SK-N-SH (cell line): Measurements from ENCODE around the gene ZC3H15. TPM values are rescaled to one million over a fixed set of nuclear protein-coding genes. Genes with fewer than 3 reads are reported as not detected.

Experiments
- CTCF ChIA-PET: fragments of 300-600, 350-600 bp; formaldehyde crosslinking; extraction: SDS; loops from one replicate; lab custom pipeline; 2021; lab: Yijun Ruan, JAX
- POLR2A ChIA-PET: fragments of 350-600 bp; sonication (Branson Sonifier 250); formaldehyde crosslinking; extraction: SDS; loops from one replicate; lab custom pipeline; 2020; ENCODE audit warnings: antibody characterized with exemption, inconsistent platforms; lab: Yijun Ruan, JAX
- DNase-seq: peaks from one replicate; pipeline ENCODE4 v3.0.0; 2012
- H2AFZ ChIP-seq: fragments of 200-600 bp; sonication (generic); 2 replicates; pipeline ENCODE4 v1.8.1; 2016; ENCODE audit warnings: antibody characterized with exemption, mild to moderate bottlenecking, low read depth
- H3F3A ChIP-seq: fragments of 200-600 bp; sonication (generic); replicated peaks from 2 replicates; pipeline ENCODE3; 2016; ENCODE audit warnings: antibody characterized with exemption, mild to moderate bottlenecking; ENCODE audit not compliant: insufficient read depth
- H3K27ac ChIP-seq, 2 experiments: fragments of 200-500 bp in 1 of 2; fragments of 200-600 bp in 1 of 2; sonication (Bioruptor generic) in 1 of 2; sonication (generic), shearing (Covaris generic) in 1 of 2; 2 replicates each; pipeline versions ENCODE4 v1.5.1 to v1.6.1; 2014 to 2016; ENCODE audit warnings: low read depth in 2 of 2, inconsistent platforms in 1 of 2, low read length in 1 of 2, mild to moderate bottlenecking in 1 of 2, mixed read lengths in 1 of 2
- H3K27me3 ChIP-seq: fragments of 200-600 bp; sonication (generic), shearing (Covaris generic); 2 replicates; pipeline ENCODE4 v1.6.1; 2016; ENCODE audit warnings: mixed run types; ENCODE audit not compliant: insufficient read depth
- H3K36me3 ChIP-seq, 2 experiments: fragments of 200-500 bp in 1 of 2; fragments of 200-600 bp in 1 of 2; sonication (Bioruptor generic) in 1 of 2; sonication (generic) in 1 of 2; replicated peaks in 1 of 2; 2 replicates each; pipeline versions ENCODE3 to v1.5.1; 2014 to 2016; ENCODE audit warnings: low read length in 1 of 2, mild to moderate bottlenecking in 1 of 2; ENCODE audit not compliant: insufficient read depth in 2 of 2, control insufficient read depth in 1 of 2
- H3K4me1 ChIP-seq, 2 experiments: fragments of 200-500 bp in 1 of 2; fragments of 200-600 bp in 1 of 2; sonication (Bioruptor generic) in 1 of 2; sonication (generic), shearing (Covaris generic) in 1 of 2; 2 replicates each; pipeline versions ENCODE4 v1.5.1 to v1.6.1; 2014 to 2016; ENCODE audit warnings: low read depth in 1 of 2, low read length in 1 of 2, mixed run types in 1 of 2; ENCODE audit not compliant: insufficient read depth in 2 of 2, control insufficient read depth in 1 of 2
- H3K4me2 ChIP-seq: fragments of 200-600 bp; sonication (generic), shearing (Covaris generic); 2 replicates; pipeline ENCODE4 v1.6.1; 2017; ENCODE audit warnings: mixed run types
- H3K4me3 ChIP-seq, 2 experiments: fragments of 200-500 bp in 1 of 2; fragments of 200-600 bp in 1 of 2; sonication (Bioruptor generic) in 1 of 2; sonication (generic), shearing (Covaris generic) in 1 of 2; 2 replicates each; pipeline versions ENCODE4 v1.5.1 to v1.8.1; 2014 to 2016; ENCODE audit warnings: low read depth in 2 of 2, inconsistent platforms in 1 of 2, low read length in 1 of 2, mild to moderate bottlenecking in 1 of 2, mixed read lengths in 1 of 2, moderate library complexity in 1 of 2
- H3K79me2 ChIP-seq: fragments of 200-600 bp; sonication (generic); 2 replicates; pipeline ENCODE4 v1.8.1; 2017; ENCODE audit warnings: mild to moderate bottlenecking; ENCODE audit not compliant: insufficient read depth
- H3K9ac ChIP-seq: fragments of 200-600 bp; sonication (generic); 2 replicates; pipeline ENCODE4 v1.6.1; 2017; ENCODE audit warnings: mixed run types
- H3K9me2 ChIP-seq: fragments of 200-600 bp; sonication (generic); 2 replicates; pipeline ENCODE4 v1.6.1; 2017; ENCODE audit warnings: mixed run types
- H3K9me3 ChIP-seq: fragments of 200-600 bp; sonication (generic); 2 replicates; pipeline ENCODE4 v1.6.1; 2017; ENCODE audit warnings: mixed run types, mild to moderate bottlenecking, moderate library complexity
- H4K20me1 ChIP-seq: fragments of 200-600 bp; sonication (generic); 2 replicates; pipeline ENCODE4 v1.6.1; 2017; ENCODE audit warnings: mild to moderate bottlenecking, mixed run types; ENCODE audit not compliant: insufficient read depth
- EP300 ChIP-seq, 2 experiments: IDR thresholded peaks; 2 replicates each; pipeline versions ENCODE4 v1.4.0 to v1.6.1; 2012; ENCODE audit warnings: borderline replicate concordance in 1 of 2, low read depth in 1 of 2, low read length in 1 of 2
- EZH2phosphoT487 ChIP-seq: fragments of 200-600 bp; sonication (generic); IDR thresholded peaks from 2 replicates; pipeline ENCODE4 v1.6.1; 2017; ENCODE audit warnings: low read depth, mixed run types, mild to moderate bottlenecking, antibody characterized with exemption, moderate library complexity, borderline replicate concordance
- FOSL2 ChIP-seq: IDR thresholded peaks from 2 replicates; pipeline ENCODE4 v1.4.0; 2012; ENCODE audit warnings: low read depth, mild to moderate bottlenecking, moderate library complexity, borderline replicate concordance
- FOXJ3 ChIP-seq: sonication (generic); formaldehyde crosslinking; IDR thresholded peaks from 2 replicates; pipeline ENCODE4 v1.5.1; 2020; ENCODE audit warnings: mild to moderate bottlenecking, missing genetic modification reagents
- FOXM1 ChIP-seq: IDR thresholded peaks from 2 replicates; pipeline ENCODE4 v1.4.0; 2012; ENCODE audit warnings: low read depth, mild to moderate bottlenecking
- GABPA ChIP-seq: IDR thresholded peaks from 2 replicates; pipeline ENCODE4 v1.4.0; 2012; ENCODE audit warnings: low read depth, mild to moderate bottlenecking
- JUND ChIP-seq: IDR thresholded peaks from 2 replicates; pipeline ENCODE4 v1.4.0; 2012
- NFIC ChIP-seq: IDR thresholded peaks from 2 replicates; pipeline ENCODE4 v1.4.0; 2012; ENCODE audit warnings: borderline replicate concordance
- RFX5 ChIP-seq: IDR thresholded peaks from 2 replicates; pipeline ENCODE4 v1.6.1; 2012; ENCODE audit warnings: mild to moderate bottlenecking, improper control_type of control experiment, low read length
- TAF1 ChIP-seq: IDR thresholded peaks from 2 replicates; pipeline ENCODE4 v1.6.1; 2012; ENCODE audit warnings: low read depth, mild to moderate bottlenecking, low read length, moderate library complexity, borderline replicate concordance
- TEAD4 ChIP-seq: IDR thresholded peaks from 2 replicates; pipeline ENCODE4 v1.4.0; 2012; ENCODE audit warnings: mild to moderate bottlenecking, borderline replicate concordance; ENCODE audit not compliant: insufficient read depth
- YY1 ChIP-seq: IDR thresholded peaks from 2 replicates; pipeline ENCODE4 v1.4.0; 2012; ENCODE audit warnings: low read depth, mild to moderate bottlenecking
- polyA plus RNA-seq, 3 experiments: library from polyadenylated mRNA; depleted of rRNA; stranded (reverse); fragments of >200 nt; gene quantifications; 2 replicates each; pipeline ENCODE4 v1.2.3, GENCODE V29; 2012
- TF ChIP-seq, protein P1 (sequence below): IDR thresholded peaks from 2 replicates; pipeline ENCODE4 v1.4.0; 2012; ENCODE audit warnings: low read depth, borderline replicate concordance
- TF ChIP-seq, protein P2 (sequence below): IDR thresholded peaks from 2 replicates; pipeline ENCODE4; 2012
- TF ChIP-seq, protein P3 (sequence below): IDR thresholded peaks from 2 replicates; pipeline ENCODE4 v1.4.0; 2012; ENCODE audit warnings: low read depth
- TF ChIP-seq, protein P4 (sequence below): IDR thresholded peaks from 2 replicates; pipeline ENCODE4 v1.6.1; 2012; ENCODE audit warnings: mild to moderate bottlenecking, low read depth, low read length, moderate library complexity
- TF ChIP-seq, protein P5 (sequence below): IDR thresholded peaks from 2 replicates; pipeline ENCODE4 v1.4.0; 2012; ENCODE audit warnings: low read depth, borderline replicate concordance

ZC3H15 gene
- polyA plus RNA-seq, 1 of the 3 experiments (the other 2 are of a cell fraction) = 26.5 TPM

DNA sequence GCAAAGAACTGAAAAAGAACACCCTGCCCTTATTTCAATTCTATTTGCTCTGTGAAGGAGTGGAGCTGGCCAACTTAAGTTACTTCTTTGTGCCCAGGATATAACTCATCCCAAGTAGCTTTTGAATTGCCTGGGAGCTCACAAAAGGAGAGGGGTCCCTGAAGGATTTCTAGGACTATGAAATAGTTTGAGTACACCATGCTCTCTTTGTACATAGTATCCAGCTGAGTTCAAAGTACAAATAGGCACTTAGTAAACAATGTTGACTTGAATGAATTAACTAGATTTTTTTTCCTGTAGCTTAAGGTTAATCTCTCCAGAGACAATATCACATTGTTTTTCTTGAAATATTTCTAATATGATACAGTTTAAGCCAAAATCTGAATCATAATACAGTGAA is 47.7 kb downstream of the ZC3H15 start:
- Histone ChIP-seq H3K27ac (peak overlapping the region in 1 of 2 experiments; percentile 36; a peak in 2 of 4 replicates), H3K4me2 (no peak overlapping the region), H3K4me1 (peaks cover 0 to 24% of the 10 kb centered on the region in 2 experiments; a peak in 2 of 4 replicates), H3K9me2 (no peaks in the 10 kb centered on the region), H3K4me3 (no peak overlapping the region)
- CTCF ChIA-PET = no interaction called here
- TF ChIP-seq, protein P1, sequence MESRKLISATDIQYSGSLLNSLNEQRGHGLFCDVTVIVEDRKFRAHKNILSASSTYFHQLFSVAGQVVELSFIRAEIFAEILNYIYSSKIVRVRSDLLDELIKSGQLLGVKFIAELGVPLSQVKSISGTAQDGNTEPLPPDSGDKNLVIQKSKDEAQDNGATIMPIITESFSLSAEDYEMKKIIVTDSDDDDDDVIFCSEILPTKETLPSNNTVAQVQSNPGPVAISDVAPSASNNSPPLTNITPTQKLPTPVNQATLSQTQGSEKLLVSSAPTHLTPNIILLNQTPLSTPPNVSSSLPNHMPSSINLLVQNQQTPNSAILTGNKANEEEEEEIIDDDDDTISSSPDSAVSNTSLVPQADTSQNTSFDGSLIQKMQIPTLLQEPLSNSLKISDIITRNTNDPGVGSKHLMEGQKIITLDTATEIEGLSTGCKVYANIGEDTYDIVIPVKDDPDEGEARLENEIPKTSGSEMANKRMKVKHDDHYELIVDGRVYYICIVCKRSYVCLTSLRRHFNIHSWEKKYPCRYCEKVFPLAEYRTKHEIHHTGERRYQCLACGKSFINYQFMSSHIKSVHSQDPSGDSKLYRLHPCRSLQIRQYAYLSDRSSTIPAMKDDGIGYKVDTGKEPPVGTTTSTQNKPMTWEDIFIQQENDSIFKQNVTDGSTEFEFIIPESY = no peak
- TF ChIP-seq EZH2phosphoT487 = no peak
- TF ChIP-seq TAF1 = no peak
- TF ChIP-seq, protein P2, sequence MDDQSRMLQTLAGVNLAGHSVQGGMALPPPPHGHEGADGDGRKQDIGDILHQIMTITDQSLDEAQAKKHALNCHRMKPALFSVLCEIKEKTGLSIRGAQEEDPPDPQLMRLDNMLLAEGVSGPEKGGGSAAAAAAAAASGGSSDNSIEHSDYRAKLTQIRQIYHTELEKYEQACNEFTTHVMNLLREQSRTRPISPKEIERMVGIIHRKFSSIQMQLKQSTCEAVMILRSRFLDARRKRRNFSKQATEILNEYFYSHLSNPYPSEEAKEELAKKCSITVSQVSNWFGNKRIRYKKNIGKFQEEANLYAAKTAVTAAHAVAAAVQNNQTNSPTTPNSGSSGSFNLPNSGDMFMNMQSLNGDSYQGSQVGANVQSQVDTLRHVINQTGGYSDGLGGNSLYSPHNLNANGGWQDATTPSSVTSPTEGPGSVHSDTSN = no peak
- TF ChIP-seq, protein P3, sequence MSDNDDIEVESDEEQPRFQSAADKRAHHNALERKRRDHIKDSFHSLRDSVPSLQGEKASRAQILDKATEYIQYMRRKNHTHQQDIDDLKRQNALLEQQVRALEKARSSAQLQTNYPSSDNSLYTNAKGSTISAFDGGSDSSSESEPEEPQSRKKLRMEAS = no peak
- TF ChIP-seq, protein P4, sequence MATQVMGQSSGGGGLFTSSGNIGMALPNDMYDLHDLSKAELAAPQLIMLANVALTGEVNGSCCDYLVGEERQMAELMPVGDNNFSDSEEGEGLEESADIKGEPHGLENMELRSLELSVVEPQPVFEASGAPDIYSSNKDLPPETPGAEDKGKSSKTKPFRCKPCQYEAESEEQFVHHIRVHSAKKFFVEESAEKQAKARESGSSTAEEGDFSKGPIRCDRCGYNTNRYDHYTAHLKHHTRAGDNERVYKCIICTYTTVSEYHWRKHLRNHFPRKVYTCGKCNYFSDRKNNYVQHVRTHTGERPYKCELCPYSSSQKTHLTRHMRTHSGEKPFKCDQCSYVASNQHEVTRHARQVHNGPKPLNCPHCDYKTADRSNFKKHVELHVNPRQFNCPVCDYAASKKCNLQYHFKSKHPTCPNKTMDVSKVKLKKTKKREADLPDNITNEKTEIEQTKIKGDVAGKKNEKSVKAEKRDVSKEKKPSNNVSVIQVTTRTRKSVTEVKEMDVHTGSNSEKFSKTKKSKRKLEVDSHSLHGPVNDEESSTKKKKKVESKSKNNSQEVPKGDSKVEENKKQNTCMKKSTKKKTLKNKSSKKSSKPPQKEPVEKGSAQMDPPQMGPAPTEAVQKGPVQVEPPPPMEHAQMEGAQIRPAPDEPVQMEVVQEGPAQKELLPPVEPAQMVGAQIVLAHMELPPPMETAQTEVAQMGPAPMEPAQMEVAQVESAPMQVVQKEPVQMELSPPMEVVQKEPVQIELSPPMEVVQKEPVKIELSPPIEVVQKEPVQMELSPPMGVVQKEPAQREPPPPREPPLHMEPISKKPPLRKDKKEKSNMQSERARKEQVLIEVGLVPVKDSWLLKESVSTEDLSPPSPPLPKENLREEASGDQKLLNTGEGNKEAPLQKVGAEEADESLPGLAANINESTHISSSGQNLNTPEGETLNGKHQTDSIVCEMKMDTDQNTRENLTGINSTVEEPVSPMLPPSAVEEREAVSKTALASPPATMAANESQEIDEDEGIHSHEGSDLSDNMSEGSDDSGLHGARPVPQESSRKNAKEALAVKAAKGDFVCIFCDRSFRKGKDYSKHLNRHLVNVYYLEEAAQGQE = no peak
- no peak for TF ChIP-seq RFX5
- TF ChIP-seq, protein P5, sequence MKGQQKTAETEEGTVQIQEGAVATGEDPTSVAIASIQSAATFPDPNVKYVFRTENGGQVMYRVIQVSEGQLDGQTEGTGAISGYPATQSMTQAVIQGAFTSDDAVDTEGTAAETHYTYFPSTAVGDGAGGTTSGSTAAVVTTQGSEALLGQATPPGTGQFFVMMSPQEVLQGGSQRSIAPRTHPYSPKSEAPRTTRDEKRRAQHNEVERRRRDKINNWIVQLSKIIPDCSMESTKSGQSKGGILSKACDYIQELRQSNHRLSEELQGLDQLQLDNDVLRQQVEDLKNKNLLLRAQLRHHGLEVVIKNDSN = no peak
- TF ChIP-seq FOSL2 = no peak
- TF ChIP-seq JUND = no peak
- TF ChIP-seq FOXM1 = no peak
- TF ChIP-seq TEAD4 = no peak
- no peak for TF ChIP-seq EP300 (IDR thresholded peaks at IDR 0.05; ENCODE audit: borderline replicate concordance in 1 of 2, low read depth in 1 of 2, low read length in 1 of 2)
- TF ChIP-seq YY1 = no peak
- no peak for TF ChIP-seq NFIC
- no peak for TF ChIP-seq FOXJ3 (CRISPR knock-in tag)
- TF ChIP-seq GABPA = no peak
- TF ChIP-seq, all 33 proteins: peak for 0
- Histone ChIP-seq H3K9me3 (no peaks in the 10 kb centered on the region), H4K20me1 (no peaks in the 10 kb centered on the region), H2AFZ (no peak overlapping the region), H3K79me2 (no peaks in the 10 kb centered on the region), H3K9ac (no peak overlapping the region), H3K27me3 (no peaks in the 10 kb centered on the region), H3F3A (peaks cover 7% of the 10 kb centered on the region), H3K36me3 (no peaks in the 10 kb centered on the region)
- POLR2A ChIA-PET = no interaction called here
- no peak for DNase-seq
